Left ventricle myocardium superior (tissue), 1 donor: ENCODE data around the gene BPIFB6. TPM values are rescaled to one million over a fixed set of nuclear protein-coding genes. Genes with fewer than 3 reads are reported as not detected.

Experiments
- ATAC-seq: fragments of 200-7000 bp; cut with Tn5 transposase; one replicate; pipeline ENCODE4 v1.9.1; 2020; ENCODE audit warnings: mild to moderate bottlenecking, moderate library complexity
- DNase-seq: peaks from one replicate; pipeline ENCODE4 v3.0.0-alpha.2; 2020
- intact Hi-C: fragments of 100-400 bp; cut with micrococcal nuclease; formaldehyde crosslinking; loops from one replicate; pipeline ENCODE4 v1.11.0; 2022
- total RNA-seq: library from RNA; stranded (reverse); fragmentation: NEBNext Ultra II Directional; extraction: Animal tissue kit (Norgen Biotek cat#: 25700); gene quantifications from one replicate; pipeline ENCODE4 v1.2.1, GENCODE V29; 2021
- donor health status: DM: no; HTN: yes; CAD: no; lungs with severe emphysema.

The BPIFB6 gene
- total RNA-seq, 1 donor from 2014 or later, result not detected

DNA sequence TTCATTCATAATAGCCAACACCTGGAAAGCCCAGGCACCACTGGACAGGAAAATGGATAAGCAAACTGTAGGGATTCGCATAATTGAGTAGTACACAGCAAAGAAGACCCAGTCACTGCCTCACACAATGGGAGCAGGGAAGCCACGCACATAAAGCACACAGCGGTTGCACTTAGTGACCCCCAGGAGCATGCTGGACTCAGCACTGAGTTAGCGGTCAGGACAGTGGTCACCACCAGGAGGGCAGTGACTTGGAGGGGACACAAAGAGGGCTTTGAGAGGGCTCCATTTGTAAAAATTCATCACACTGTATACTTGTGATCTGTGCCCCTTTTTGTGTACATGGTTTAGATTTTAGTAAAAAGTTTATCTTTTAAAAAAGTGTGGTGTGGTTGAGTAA, 19.9 kb downstream of the BPIFB6 start:
- DNase-seq, result no peak
- intact Hi-C loops, result no loop called here
- ATAC-seq, result no peak

DNA sequence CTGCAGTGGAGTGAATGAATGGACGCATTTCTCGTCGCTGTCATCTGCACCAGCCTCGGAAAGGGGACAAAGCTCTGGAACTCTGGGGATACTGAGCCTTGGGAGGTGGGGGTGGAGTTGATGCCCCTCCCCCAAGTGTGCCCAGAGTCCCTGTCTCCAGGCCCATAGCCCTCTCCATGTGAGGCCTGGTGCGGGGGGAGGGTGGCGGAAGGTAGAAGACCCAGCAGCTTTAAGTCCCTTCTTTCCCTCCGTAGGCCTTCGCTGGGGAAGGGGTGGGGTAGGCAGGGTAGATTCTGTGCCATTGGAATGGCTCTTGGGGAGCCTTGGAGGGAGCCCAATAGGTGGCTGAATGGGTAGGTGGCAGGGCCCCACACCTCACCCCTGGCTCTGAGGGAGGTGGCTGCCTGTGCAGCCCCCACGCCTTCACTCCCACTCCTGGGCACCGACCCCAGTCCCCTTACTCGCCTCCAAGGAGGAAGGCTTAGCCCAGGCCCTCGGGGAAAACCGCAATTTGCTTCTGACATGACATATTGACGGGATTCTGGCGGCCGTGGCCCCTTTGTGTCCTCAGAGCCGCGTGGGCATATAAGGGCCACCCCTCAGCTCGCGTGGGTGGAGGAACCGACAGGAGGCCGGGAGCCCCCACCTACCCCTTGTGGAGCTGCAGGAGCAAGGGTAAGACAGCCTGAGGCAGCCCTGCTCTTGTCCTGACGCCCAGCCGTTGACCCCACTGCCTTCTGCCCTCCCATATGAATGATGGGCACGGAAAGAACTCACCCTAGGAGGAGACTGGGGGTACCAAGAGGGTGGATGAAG, 22.1 kb downstream of the BPIFB6 start, which contains the start of gene BPIFB3:
TSS of gene BPIFB3 (plus strand) at position 613 of the 816 bp plus-strand sequence. CDS start 1,533 bp downstream, outside the sequence.
- intact Hi-C loops, result no loop called here
- no peak for DNase-seq
- no peak for ATAC-seq

DNA sequence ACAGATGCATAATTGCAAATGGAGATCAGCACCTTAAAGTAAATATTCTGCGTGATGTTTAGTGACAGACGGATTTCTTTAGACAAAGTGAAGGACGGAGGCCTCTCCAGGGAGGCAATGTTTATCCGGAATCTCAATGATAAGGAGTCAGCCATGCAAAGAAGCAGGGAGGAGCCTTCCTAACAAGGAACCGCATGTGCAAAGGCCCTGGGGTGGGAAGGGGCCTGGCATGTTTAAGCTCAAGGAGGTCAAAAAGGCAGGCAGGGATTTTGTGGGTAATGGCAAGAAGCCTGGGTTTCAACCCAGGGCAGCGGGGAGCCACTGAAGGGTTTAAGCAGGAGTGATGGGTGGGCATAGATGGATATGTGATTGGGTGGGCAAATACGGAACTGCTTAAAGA, 22.9 kb downstream of the BPIFB6 start:
- DNase-seq (no peak), ATAC-seq (no peak)
- intact Hi-C loops, result no loop called here

DNA sequence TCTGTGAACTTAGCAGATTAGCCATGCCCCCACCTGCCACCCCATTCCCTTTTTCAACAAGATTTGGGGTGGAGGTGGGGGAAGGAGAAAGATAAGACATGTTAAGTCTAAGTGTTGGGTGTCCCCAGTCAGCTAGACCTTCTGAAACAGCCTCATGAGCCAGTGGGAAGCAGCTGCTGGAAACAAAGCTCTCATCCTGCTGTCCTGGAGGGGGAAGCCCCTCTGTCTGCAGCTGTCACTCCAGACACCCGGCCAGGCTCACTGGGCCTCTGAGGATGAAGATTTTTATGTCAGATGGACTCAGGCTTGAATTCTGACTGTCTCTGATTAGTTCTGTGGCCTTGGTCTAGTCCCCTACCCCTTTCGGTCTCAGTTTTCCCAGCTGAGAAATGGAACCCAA, 23.3 kb downstream of the BPIFB6 start:
- DNase-seq (no peak), ATAC-seq (no peak)
- intact Hi-C loops, result no loop called here

DNA sequence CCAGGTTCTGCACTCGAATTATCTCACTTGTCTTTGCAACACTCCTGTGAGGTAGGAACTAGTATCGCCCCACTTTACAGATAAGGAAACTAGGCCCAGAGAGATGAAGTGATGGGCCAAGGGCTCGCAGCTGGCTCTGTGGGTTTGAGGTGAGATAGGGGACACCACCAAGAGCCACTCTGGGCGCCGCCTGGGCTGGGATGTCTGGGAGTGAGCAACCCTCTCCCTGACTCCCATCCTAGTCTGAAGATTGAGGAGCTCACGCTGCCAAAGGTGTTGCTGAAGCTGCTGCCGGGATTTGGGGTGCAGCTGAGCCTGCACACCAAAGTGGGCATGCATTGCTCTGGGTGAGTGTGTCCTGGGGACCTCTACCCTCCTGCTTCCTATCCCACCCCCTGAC, 27.7 kb downstream of the BPIFB6 start:
- no peak for DNase-seq
- ATAC-seq, result no peak
- intact Hi-C loops, result no loop called here

DNA sequence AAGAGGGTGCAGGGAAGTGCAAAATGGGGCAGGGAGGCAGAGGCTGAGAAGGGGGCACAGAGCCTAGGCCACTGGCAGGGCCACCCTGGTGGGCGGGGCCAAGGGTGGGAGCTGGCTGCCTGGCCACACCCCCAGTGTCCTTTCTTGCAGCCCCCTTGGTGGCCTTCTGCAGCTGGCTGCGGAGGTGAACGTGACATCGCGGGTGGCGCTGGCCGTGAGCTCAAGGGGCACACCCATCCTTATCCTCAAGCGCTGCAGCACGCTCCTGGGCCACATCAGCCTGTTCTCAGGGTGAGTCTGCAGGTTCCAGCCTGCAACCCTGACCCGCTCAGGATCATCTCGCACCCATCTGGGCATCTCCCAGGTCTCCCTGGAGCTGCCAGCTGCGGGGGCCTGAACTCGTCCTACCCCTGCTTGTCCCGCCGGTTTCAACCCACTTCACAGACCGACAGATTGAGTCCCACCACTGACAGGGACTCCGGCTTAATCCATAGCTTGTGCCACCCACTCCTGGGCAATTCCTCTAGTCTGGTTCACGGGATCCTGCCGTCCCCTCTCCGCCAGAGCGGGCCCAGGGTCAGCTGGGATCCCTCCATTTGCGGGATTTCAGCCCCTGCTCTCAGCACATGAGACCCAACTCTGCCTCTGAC, 28.4 kb downstream of the BPIFB6 start:
- ATAC-seq, result no peak
- intact Hi-C loops, result no loop called here
- DNase-seq, result no peak

DNA sequence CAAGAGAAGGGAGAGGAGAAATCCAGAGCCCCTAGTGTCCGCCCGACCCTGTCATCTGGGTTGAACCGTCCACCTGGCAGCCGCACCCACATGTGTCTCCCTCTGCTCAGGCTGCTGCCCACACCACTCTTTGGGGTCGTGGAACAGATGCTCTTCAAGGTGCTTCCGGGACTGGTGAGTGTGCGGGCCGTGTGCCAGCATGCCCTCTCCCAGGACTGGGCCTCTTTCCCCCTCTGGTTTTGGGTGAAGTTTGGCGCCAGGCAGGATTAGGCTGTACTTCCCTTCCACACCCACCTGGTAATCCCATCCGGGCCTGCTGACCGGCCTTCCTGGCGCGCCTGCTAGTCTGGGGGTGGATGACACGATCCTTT, 30.2 kb downstream of the BPIFB6 start:
- no peak for ATAC-seq
- intact Hi-C loops, result no loop called here
- no peak for DNase-seq

DNA sequence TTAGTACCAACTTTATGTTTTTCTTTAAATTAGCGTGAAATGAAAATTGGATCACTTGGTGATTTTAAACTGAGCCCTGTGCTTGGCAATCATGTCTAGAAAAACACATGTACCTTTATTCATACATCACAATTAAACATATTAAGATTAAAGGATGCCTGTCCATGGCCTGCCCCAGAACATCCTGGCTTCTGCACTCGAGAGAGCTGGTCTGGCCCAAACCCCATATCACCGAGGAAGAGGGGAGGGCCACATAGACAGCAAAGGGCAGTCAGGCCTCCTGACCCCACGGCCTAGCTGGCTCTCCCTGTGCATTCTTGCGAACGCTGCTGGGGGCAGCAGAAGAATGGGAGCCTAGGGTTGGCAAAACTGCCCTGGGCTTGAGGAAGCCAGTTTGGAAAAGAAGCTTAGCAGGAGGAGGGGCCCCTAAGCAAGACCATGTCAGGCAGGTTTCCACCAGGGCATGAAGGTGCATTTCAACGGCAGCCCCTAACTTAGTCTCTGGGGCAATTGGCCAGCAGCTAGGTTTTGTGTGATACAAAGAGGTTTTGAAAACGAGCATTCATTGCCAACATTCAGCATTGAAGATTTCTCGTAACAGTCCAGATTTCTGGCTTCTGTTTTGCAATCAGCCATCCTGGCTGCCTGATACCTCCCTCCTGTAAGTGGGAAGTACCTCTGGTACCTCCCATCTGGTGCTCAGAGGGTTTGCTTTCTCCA, 30.8 kb downstream of the BPIFB6 start:
- no peak for ATAC-seq
- no peak for DNase-seq
- intact Hi-C loops, result no loop called here

DNA sequence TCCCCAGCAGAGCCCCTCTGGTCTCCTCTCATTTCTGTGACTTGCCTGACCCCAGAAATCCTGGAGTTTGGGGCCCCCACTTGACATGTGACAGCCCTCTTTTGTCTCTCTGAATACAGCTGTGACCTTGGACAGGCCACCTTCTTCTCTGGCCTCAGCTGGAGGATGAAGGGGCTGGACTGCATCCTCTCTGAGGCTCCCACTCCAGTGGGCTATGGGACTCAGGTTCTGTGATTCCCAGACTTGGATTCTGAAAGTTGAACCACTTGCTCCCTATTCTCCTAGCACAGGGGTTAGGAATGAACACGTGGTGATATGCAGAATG, 31.3 kb downstream of the BPIFB6 start:
- intact Hi-C loops, result no loop called here
- DNase-seq, result no peak
- ATAC-seq, result no peak

DNA sequence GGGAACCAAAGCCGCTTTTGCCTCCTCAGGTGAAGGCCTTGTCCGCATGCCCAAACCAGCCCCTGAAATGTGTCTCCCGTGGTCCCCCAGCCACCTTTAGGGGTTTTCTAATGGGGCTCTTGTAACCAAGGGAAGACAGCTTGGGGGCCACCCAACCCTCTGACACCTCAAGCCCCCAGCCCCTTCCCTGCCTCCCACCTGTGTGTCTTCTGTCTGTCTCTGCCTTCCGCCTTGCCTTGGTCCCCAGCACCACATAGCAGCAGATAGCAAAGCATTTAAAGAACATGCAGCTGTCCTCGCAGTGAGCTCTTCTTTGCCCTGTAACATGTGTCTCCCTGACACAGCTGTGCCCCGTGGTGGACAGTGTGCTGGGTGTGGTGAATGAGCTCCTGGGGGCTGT, 31.8 kb downstream of the BPIFB6 start:
- ATAC-seq, result no peak
- DNase-seq, result no peak
- intact Hi-C loops, result no loop called here

DNA sequence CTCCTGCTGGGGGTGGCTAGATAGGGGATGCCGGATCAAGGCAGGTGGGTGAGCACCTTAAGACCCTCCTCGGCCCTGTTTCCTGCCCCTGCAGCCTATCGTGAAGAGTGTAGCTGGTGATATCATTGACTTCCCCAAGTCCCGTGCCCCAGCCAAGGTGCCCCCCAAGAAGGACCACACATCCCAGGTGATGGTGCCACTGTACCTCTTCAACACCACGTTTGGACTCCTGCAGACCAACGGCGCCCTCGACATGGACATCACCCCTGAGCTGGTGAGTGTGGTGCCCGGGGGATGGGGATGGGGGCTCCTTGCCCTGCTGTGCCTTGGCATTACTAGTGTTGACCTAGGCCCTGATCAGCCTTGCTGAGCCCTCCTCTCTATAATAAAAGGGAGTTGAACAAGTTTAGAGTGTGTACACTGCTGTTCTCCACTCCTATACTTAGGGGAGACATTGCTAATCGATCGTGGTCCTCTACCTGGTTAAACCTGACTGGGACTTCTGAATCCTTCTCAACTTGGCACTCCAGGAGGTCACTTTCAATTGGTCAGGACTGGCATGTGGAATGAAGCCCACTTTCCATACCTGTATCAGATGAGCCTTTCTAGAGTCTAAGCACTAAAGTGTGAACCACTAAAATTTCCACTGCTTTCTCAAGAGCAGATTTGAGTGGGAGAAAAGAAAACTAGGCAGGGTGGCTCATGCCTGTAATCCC, 33.3 kb downstream of the BPIFB6 start:
- DNase-seq (no peak), ATAC-seq (no peak)
- intact Hi-C loops, result no loop called here

DNA sequence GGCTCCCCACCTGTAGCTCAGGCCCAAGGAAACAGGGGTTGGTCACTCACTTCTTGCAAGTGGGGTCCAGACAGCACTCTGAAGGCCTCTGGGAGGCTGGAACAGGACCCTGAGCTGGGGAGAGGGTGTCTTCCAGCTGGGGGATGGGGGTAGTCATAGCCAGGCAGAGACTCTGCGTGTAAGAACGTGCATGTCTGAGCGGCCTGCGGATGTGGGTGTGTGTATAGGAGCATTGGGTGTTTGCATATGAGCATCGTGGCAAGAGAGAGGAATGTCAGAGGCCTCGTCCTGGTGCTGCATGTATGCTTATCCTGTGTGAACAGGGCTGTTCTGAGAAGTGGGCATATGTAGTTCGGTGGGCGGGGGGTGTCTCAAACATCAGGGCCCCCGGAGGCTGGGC, 34.3 kb downstream of the BPIFB6 start:
- intact Hi-C loops, result no loop called here
- no peak for ATAC-seq
- DNase-seq, result no peak

DNA sequence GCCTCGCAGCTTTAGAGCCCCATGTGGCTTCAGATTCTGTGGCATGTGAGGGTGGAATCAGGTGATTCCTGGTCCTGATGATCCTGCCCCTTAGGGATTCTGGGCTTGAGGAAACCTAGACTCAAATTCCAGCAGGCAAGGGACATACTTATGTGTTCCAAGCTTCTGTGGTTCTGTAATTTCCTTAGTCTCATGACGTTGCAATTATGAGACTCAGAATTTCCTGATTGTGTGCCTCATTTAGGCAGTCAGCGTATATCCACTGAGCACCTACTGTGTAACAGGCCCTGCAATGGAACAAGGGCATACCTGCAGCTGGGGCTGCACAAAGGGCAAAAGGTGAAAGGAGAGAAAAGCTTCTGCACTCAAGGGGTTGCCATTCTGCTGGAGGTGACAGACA, 36.4 kb downstream of the BPIFB6 start:
- ATAC-seq, result no peak
- intact Hi-C loops, result no loop called here

DNA sequence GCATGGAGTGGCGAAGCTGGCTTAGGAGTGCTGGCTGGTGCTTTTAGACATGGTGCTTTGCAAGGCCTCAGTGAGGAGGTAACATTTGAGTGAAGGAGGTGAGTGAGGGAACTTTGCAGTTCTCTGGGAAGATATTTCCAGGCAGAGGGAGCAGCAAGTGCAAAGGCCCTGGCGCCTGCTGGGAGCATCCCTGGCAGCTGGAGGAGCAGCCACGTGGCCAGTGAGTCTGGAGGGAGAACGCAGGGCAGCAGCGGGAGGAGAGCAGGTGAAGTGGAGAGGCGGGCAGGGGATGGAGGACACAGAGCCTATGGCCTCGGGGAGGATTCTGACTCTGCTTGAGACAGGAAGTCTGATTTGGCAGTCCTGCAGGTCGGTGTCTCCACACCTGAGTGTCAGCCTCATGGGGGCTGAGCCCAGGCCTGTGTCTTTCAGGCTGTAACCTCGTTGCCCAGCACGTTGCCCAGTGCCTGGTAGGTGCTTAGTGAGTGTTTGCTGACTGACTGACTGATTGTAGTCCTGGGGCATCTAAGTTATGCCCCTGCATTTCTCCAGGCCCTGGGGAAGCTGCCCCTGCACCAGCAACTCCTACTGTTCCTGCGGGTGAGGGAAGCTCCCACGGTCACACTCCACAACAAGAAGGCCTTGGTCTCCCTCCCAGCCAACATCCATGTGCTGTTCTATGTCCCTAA, 36.9 kb downstream of the BPIFB6 start:
- ATAC-seq (no peak), DNase-seq (no peak)
- intact Hi-C loops, result no loop called here

More for the DNA sequence above, 36.4 kb downstream of the BPIFB6 start:
- no peak for DNase-seq

DNA sequence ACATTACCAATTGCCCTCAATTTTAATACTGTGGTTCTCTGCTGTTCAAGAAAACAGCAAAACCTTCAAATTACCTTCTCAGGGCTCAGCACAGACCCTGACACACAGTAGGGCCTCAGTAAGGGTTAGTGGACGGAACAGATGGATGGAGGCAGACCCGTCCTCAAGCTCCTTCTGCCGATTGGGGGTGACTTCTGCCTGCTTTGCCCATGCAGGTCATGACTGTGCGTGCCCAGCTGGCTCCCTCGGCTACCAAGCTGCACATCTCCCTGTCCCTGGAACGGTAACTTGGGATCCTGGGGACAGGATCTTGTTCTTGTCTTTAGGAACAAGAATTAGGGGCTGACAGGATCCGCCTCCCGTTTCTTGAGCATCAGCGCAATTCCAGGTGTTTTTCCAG, 38.2 kb downstream of the BPIFB6 start:
- intact Hi-C loops, result no loop called here
- ATAC-seq, result no peak

DNA sequence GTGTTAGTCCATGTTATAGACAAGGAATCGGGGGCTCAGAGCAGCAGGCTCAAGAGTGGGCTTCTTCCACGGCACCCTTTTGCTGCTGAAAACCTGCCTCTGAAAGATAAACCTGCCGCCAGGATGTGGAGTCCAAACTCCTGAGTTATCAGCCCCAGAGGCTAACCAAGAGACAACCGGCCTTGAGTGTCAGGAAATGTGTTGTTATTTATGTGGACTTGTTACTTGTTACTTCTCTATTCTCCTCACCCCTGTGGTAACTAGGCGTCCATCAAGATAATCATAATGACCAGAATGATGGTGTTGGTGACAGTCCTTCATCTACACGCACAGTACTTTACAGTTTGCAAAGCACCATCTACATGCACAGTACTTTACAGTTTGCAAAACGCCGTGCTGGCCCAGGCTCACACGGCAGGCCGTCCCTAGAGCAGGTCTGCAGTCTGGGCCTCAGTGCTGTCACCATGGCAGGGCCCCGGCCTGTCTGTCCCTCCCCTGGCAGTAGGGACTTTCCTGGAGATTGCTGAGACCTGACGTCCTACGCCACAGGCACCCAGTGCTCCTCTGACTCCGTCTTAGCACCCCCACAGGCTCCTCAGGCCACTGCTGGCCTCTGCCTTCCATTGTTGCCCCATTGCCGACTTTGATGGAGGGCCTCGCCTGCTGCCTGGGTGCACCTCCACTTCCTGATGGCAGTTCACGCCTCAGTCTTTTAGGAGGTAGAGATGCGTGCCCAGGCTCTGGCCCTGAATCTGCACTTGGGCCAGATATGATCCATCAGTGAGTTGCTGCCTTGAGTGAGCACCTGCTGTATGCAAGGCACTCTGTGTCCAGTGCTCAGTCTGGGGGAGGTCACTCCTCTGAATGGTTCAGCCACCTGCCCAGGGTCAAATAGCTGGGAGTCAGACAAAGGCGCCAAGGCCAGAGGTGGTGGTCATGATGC, 38.9 kb downstream of the BPIFB6 start:
- intact Hi-C loops, result no loop called here
- ATAC-seq, result no peak
- no peak for DNase-seq

More for the DNA sequence above, 38.2 kb downstream of the BPIFB6 start:
- no peak for DNase-seq

DNA sequence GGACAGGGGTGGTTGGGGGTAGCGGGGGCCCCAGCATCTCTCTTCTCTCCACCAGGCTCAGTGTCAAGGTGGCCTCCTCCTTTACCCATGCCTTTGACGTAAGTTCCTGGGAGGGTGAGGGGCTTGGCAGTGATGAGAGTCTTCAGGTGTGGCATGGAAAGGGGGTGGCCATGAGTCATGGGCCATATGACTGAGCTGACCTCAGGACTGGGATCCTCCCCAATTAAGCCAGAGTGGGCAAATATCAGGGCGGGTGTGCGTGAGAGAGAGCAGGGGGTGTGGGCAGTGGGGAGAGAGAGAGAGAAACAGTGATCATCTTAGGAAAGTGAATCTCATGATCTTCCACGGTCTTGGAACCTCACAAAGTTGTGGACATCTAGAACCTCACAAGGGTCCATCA, 39.8 kb downstream of the BPIFB6 start:
- intact Hi-C loops, result no loop called here
- DNase-seq (no peak), ATAC-seq (no peak)

DNA sequence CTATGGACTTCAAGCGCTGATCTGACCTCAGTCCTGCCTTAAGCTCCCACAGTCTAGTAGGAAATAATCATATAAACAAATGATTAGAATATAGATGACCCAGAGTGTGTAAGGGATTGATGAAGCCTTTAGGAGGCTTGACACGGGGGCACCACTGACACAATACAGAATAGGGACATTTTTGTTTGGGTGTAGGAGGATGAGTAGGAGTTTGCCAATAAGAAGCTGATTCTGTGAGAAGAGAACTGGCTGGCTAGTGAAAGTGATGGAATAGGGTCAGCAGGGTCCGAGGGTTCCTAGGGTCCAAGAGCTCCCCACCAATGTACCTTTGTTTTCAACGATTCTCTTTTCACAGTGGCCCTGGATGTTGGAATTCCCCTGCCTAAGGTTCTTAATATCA, 40.9 kb downstream of the BPIFB6 start:
- no peak for DNase-seq
- ATAC-seq, result no peak

More for the DNA sequence above, 40.9 kb downstream of the BPIFB6 start:
- intact Hi-C loops, result no loop called here
